GM12878 (cell line): ENCODE data around the gene TRIB2.

ENCODE experiments used
- ASH2L ChIP-seq: fragments of 300-600, 200-600 bp; sonication (generic); IDR thresholded peaks from 2 replicates; pipeline ENCODE4 v1.6.1; 2017; ENCODE audit warnings: low read depth, mild to moderate bottlenecking, borderline replicate concordance
- RCOR1 ChIP-seq: conservative IDR thresholded peaks from 2 replicates; pipeline ENCODE4 v1.6.1; 2012; ENCODE audit warnings: low read depth, low read length, improper control_type of control experiment
- RFX5 ChIP-seq: IDR thresholded peaks from 2 replicates; pipeline ENCODE4 v1.6.1; 2011; ENCODE audit warnings: low read depth, low read length, improper control_type of control experiment
- TCF12 ChIP-seq: IDR thresholded peaks from 2 replicates; pipeline ENCODE4 v1.6.1; 2011; ENCODE audit warnings: low read depth, mild to moderate bottlenecking, low read length
- TF ChIP-seq, protein P1 (sequence below), 3 experiments: IDR thresholded peaks in 2 of 3; conservative IDR thresholded peaks in 1 of 3; 2 replicates each; pipeline ENCODE4 v1.5.1; 2011; ENCODE audit warnings: low read depth in 3 of 3, low read length in 3 of 3, mild to moderate bottlenecking in 3 of 3, control low read depth in 2 of 3, moderate library complexity in 2 of 3, inconsistent platforms in 1 of 3, mixed read lengths in 1 of 3; ENCODE audit not compliant: control insufficient read depth in 2 of 3, insufficient read depth in 1 of 3; ENCODE audit errors: extremely low read depth in 1 of 3
- TF ChIP-seq, protein P2 (sequence below): IDR thresholded peaks from 2 replicates; pipeline ENCODE4 v1.6.1; 2011; ENCODE audit warnings: low read depth, low read length, improper control_type of control experiment, borderline replicate concordance
- TF ChIP-seq, protein P3 (sequence below): IDR thresholded peaks from 2 replicates; pipeline ENCODE4 v1.6.1; 2012; ENCODE audit warnings: low read length, inconsistent platforms
- TF ChIP-seq, protein P4 (sequence below): fragments of 450-650 bp; IDR thresholded peaks from 2 replicates; pipeline ENCODE4 v1.6.1; 2017; ENCODE audit warnings: mild to moderate bottlenecking

DNA sequence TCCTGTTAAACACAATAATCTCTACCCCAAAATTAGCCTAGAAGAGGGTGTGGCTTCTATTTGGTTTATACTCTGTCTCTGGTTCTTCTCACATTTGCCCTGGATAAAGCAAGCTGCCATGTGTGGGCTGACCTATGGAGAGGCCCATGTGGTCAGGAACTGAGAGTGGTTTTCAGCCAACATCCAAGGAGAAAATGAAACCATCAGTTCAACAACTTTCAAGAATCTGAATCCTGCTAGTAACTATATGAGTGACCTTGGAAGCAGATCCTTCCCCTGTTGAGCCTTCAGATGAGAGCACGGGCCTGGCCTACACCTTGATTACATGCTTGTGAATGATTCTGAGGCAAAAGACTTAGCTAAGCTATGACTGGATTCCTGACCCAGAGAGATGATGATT, 11.5 kb upstream of the TRIB2 start:
- TF ChIP-seq TCF12, result no peak
- TF ChIP-seq, protein P1, sequence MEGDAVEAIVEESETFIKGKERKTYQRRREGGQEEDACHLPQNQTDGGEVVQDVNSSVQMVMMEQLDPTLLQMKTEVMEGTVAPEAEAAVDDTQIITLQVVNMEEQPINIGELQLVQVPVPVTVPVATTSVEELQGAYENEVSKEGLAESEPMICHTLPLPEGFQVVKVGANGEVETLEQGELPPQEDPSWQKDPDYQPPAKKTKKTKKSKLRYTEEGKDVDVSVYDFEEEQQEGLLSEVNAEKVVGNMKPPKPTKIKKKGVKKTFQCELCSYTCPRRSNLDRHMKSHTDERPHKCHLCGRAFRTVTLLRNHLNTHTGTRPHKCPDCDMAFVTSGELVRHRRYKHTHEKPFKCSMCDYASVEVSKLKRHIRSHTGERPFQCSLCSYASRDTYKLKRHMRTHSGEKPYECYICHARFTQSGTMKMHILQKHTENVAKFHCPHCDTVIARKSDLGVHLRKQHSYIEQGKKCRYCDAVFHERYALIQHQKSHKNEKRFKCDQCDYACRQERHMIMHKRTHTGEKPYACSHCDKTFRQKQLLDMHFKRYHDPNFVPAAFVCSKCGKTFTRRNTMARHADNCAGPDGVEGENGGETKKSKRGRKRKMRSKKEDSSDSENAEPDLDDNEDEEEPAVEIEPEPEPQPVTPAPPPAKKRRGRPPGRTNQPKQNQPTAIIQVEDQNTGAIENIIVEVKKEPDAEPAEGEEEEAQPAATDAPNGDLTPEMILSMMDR (IDR thresholded peaks at IDR 0.05 in 2 of 3, conservative IDR thresholded peaks at IDR 0.05 in 1 of 3; ENCODE audit: control insufficient read depth in 2 of 3, extremely low read depth in 1 of 3, insufficient read depth in 1 of 3, low read depth in 3 of 3, low read length in 3 of 3), result no peak
- TF ChIP-seq RCOR1, result no peak
- TF ChIP-seq, protein P2, sequence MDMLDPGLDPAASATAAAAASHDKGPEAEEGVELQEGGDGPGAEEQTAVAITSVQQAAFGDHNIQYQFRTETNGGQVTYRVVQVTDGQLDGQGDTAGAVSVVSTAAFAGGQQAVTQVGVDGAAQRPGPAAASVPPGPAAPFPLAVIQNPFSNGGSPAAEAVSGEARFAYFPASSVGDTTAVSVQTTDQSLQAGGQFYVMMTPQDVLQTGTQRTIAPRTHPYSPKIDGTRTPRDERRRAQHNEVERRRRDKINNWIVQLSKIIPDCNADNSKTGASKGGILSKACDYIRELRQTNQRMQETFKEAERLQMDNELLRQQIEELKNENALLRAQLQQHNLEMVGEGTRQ, result no peak
- TF ChIP-seq, protein P3, sequence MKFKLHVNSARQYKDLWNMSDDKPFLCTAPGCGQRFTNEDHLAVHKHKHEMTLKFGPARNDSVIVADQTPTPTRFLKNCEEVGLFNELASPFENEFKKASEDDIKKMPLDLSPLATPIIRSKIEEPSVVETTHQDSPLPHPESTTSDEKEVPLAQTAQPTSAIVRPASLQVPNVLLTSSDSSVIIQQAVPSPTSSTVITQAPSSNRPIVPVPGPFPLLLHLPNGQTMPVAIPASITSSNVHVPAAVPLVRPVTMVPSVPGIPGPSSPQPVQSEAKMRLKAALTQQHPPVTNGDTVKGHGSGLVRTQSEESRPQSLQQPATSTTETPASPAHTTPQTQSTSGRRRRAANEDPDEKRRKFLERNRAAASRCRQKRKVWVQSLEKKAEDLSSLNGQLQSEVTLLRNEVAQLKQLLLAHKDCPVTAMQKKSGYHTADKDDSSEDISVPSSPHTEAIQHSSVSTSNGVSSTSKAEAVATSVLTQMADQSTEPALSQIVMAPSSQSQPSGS, result no peak
- TF ChIP-seq, protein P4, sequence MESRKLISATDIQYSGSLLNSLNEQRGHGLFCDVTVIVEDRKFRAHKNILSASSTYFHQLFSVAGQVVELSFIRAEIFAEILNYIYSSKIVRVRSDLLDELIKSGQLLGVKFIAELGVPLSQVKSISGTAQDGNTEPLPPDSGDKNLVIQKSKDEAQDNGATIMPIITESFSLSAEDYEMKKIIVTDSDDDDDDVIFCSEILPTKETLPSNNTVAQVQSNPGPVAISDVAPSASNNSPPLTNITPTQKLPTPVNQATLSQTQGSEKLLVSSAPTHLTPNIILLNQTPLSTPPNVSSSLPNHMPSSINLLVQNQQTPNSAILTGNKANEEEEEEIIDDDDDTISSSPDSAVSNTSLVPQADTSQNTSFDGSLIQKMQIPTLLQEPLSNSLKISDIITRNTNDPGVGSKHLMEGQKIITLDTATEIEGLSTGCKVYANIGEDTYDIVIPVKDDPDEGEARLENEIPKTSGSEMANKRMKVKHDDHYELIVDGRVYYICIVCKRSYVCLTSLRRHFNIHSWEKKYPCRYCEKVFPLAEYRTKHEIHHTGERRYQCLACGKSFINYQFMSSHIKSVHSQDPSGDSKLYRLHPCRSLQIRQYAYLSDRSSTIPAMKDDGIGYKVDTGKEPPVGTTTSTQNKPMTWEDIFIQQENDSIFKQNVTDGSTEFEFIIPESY, result no peak
- no peak for TF ChIP-seq RFX5
- TF ChIP-seq ASH2L, result no peak
